Measurements from ENCODE around the gene MRPS12.

GRCh38 chr19:38952395-38953165 is 21.8 kb downstream of the MRPS12 start:
- TF ChIP-seq ZC3H8 (IDR thresholded peaks at IDR 0.05) (no peak), BRCA1 (IDR thresholded peaks at IDR 0.05) (no peak), BRCA1 (CRISPR knock-in tag; IDR thresholded peaks at IDR 0.05) (no peak), RFX5 (IDR thresholded peaks at IDR 0.05; ENCODE audit: low read depth, low read length) (no peak), PREB (CRISPR knock-in tag; IDR thresholded peaks at IDR 0.05) (no peak)
